ENCODE data around the gene GRHL1. TPM values are rescaled to one million over a fixed set of nuclear protein-coding genes. Genes with fewer than 3 reads are reported as not detected.

GRHL1 gene
- total RNA-seq, 1 donor: 1.3 TPM

- no peak for DNase-seq (ENCODE audit: low read depth)
- TF ChIP-seq CTCF (IDR thresholded peaks at IDR 0.05; ENCODE audit: insufficient read depth, low read length): no peak
- no peak overlapping the region for H3K4me3 ChIP-seq (ENCODE audit: low read depth, low read length)
Observed at GRCh38 chr2:9991221-9991620, 39.7 kb downstream of the GRHL1 start.

GRCh38 chr2:9991829-9992273 is 40.4 kb downstream of the GRHL1 start:
- no peak for DNase-seq (ENCODE audit: low read depth)
- H3K4me3 ChIP-seq (ENCODE audit: low read depth, low read length): no peak overlapping the region

GRCh38 chr2:9992427-9993187 is 41.1 kb downstream of the GRHL1 start:
- TF ChIP-seq CTCF (IDR thresholded peaks at IDR 0.05; ENCODE audit: insufficient read depth, low read length): no peak
- H3K4me3 ChIP-seq (ENCODE audit: low read depth, low read length): no peak overlapping the region
- DNase-seq (ENCODE audit: low read depth): no peak

More at GRCh38 chr2:9991829-9992273, 40.4 kb downstream of the GRHL1 start:
- no peak for TF ChIP-seq CTCF (IDR thresholded peaks at IDR 0.05; ENCODE audit: insufficient read depth, low read length)

- no peak for DNase-seq (ENCODE audit: low read depth)
- TF ChIP-seq CTCF (IDR thresholded peaks at IDR 0.05; ENCODE audit: insufficient read depth, low read length): peak; percentile 17
- no peak overlapping the region for H3K4me3 ChIP-seq (ENCODE audit: low read depth, low read length)
Observed at GRCh38 chr2:9993488-9994165, 42.1 kb downstream of the GRHL1 start.

GRCh38 chr2:9994462-9994861 is 43.0 kb downstream of the GRHL1 start:
- no peak overlapping the region for H3K4me3 ChIP-seq (ENCODE audit: low read depth, low read length)
- TF ChIP-seq CTCF (IDR thresholded peaks at IDR 0.05; ENCODE audit: insufficient read depth, low read length): no peak
- no peak for DNase-seq (ENCODE audit: low read depth)

- no peak for TF ChIP-seq CTCF (IDR thresholded peaks at IDR 0.05; ENCODE audit: insufficient read depth, low read length)
- no peak for DNase-seq (ENCODE audit: low read depth)
- H3K4me3 ChIP-seq (ENCODE audit: low read depth, low read length): no peak overlapping the region
Observed at GRCh38 chr2:9995059-9995458, 43.6 kb downstream of the GRHL1 start.

Measured in fibroblast of the aortic adventitia (primary cell).